A549 (cell line): ENCODE results near the gene RPL3. TPM values are rescaled to one million over a fixed set of nuclear protein-coding genes. Genes with fewer than 3 reads are reported as not detected.

Experiments used
- ATAC-seq, 2 experiments: fragments of 200-7000 bp in 1 of 2; fragments of >200 bp in 1 of 2; cut with Nextera tagmentation in 1 of 2; cut with Tn5 transposase in 1 of 2; 3 replicates each; pipeline versions ENCODE4 v1.8.0 to v1.9.1; 2018 to 2020; ENCODE audit warnings: mild to moderate bottlenecking in 1 of 2, moderate library complexity in 1 of 2
- CTCF ChIA-PET: fragments of 300-600 bp; sonication (Branson Sonifier 250); formaldehyde crosslinking; extraction: SDS; loops from one replicate; lab custom pipeline; 2021; ENCODE audit warnings: antibody characterized with exemption, inconsistent platforms; lab: Yijun Ruan, JAX
- POLR2A ChIA-PET: fragments of 350-600 bp; formaldehyde crosslinking; extraction: SDS; loops from one replicate; lab custom pipeline; 2021; ENCODE audit warnings: antibody characterized with exemption, inconsistent platforms; lab: Yijun Ruan, JAX
- DNase-seq, 2 experiments: peaks; one replicate each; pipeline versions ENCODE4 v3.0.0 to v3.0.0-alpha.2; 2011 to 2016; ENCODE audit warnings: low read depth in 1 of 2, low spot score in 1 of 2
- FAIRE-seq: peaks from 2 replicates; lab custom pipeline; 2011; peaks lifted over from hg19 to GRCh38; lab: Jason Lieb, UNC
- H3K27ac ChIP-seq, 2 experiments: fragments of >200 bp; sonication (Bioruptor Twin); formaldehyde crosslinking; 3 replicates each; pipeline ENCODE4 v1.5.1; 2016 to 2017
- H3K4me1 ChIP-seq: fragments of >200 bp; sonication (Bioruptor Twin); formaldehyde crosslinking; 3 replicates; pipeline ENCODE4 v1.6.1; 2016
- H3K4me2 ChIP-seq: fragments of >200 bp; sonication (Bioruptor Twin); formaldehyde crosslinking; 3 replicates; pipeline ENCODE4 v1.6.1; 2016
- H3K4me3 ChIP-seq: fragments of >200 bp; sonication (Bioruptor Twin); formaldehyde crosslinking; 3 replicates; pipeline ENCODE4 v1.5.1; 2016
- H3K9me3 ChIP-seq: fragments of >200 bp; sonication (Bioruptor Twin); formaldehyde crosslinking; 3 replicates; pipeline ENCODE4 v1.6.1; 2016
- ATOH8 ChIP-seq: fragments of 250-450 bp; sonication (Bioruptor Pico); IDR thresholded peaks from 2 replicates; pipeline ENCODE4 v1.5.0; 2020; ENCODE audit warnings: low read depth, mild to moderate bottlenecking, moderate library complexity
- BHLHE40 ChIP-seq: IDR thresholded peaks from 2 replicates; pipeline ENCODE4 v1.6.1; 2012; ENCODE audit warnings: low read depth, low read length, inconsistent platforms
- CBX2 ChIP-seq: fragments of 200-600 bp; sonication (generic); IDR thresholded peaks from 2 replicates; pipeline ENCODE4 v1.6.1; 2016; ENCODE audit warnings: low read depth, mild to moderate bottlenecking, borderline replicate concordance
- CEBPB ChIP-seq, 2 experiments: fragments of >200 bp in 1 of 2; sonication (Bioruptor Twin) in 1 of 2; formaldehyde crosslinking in 1 of 2; IDR thresholded peaks; 2 replicates each; pipeline ENCODE4 v1.6.1; 2012 to 2016
- E2F6 ChIP-seq: IDR thresholded peaks from 2 replicates; pipeline ENCODE4 v1.6.1; 2012; ENCODE audit warnings: low read depth, borderline replicate concordance
- EHF ChIP-seq: fragments of 250-450 bp; sonication (Bioruptor Pico); IDR thresholded peaks from 2 replicates; pipeline ENCODE4 v1.5.0; 2020; ENCODE audit warnings: mild to moderate bottlenecking
- EHMT2 ChIP-seq: fragments of 200-600 bp; sonication (generic); IDR thresholded peaks from 2 replicates; pipeline ENCODE4 v1.6.1; 2016; ENCODE audit warnings: antibody characterized with exemption, low read depth, mild to moderate bottlenecking, moderate library complexity
- ESRRA ChIP-seq: fragments of 150-350 bp; IDR thresholded peaks from 2 replicates; pipeline ENCODE4 v1.6.1; 2014; ENCODE audit warnings: mild to moderate bottlenecking, low read length, borderline replicate concordance
- FOSB ChIP-seq: fragments of 250-450 bp; sonication (Bioruptor Pico); IDR thresholded peaks from 2 replicates; pipeline ENCODE4 v1.5.0; 2020; ENCODE audit warnings: mild to moderate bottlenecking, moderate library complexity
- FOSL2 ChIP-seq, 2 experiments: fragments of 450-650 bp in 1 of 2; fragments of >200 bp in 1 of 2; sonication (Bioruptor Twin) in 1 of 2; formaldehyde crosslinking; IDR thresholded peaks; 2 replicates each; pipeline versions ENCODE4 v1.5.0 to v1.6.1; 2016 to 2020; ENCODE audit warnings: mild to moderate bottlenecking in 1 of 2, moderate library complexity in 1 of 2
- HDAC2 ChIP-seq: fragments of 200-600 bp; sonication (generic); IDR thresholded peaks from 2 replicates; pipeline ENCODE4 v1.6.1; 2016
- HEYL ChIP-seq: fragments of 250-450 bp; sonication (Bioruptor Pico); IDR thresholded peaks from 2 replicates; pipeline ENCODE4 v1.8.0; 2021; ENCODE audit warnings: mild to moderate bottlenecking, moderate library complexity
- HOXB5 ChIP-seq: fragments of 250-450 bp; sonication (Bioruptor Pico); IDR thresholded peaks from 2 replicates; pipeline ENCODE4 v1.5.0; 2020; ENCODE audit warnings: mild to moderate bottlenecking, moderate library complexity
- JUN ChIP-seq, 2 experiments: fragments of >200 bp; sonication (Bioruptor Twin); formaldehyde crosslinking; IDR thresholded peaks; 2 replicates in 1 of 2; 3 replicates in 1 of 2; pipeline ENCODE4 v1.6.1; 2016 to 2017
- JUNB ChIP-seq: fragments of >200 bp; sonication (Bioruptor Twin); formaldehyde crosslinking; IDR thresholded peaks from 2 replicates; pipeline ENCODE4 v1.6.1; 2016
- KDM1A ChIP-seq: fragments of 200-600 bp; sonication (generic); IDR thresholded peaks from 2 replicates; pipeline ENCODE4 v1.6.1; 2016; ENCODE audit warnings: low read depth, mild to moderate bottlenecking
- KDM5A ChIP-seq: fragments of 200-600 bp; sonication (generic); IDR thresholded peaks from 2 replicates; pipeline ENCODE4 v1.6.1; 2016; ENCODE audit warnings: antibody characterized with exemption, mild to moderate bottlenecking
- MAFK ChIP-seq: fragments of 450-650 bp; IDR thresholded peaks from 2 replicates; pipeline ENCODE4 v1.6.1; 2014; ENCODE audit not compliant: partially characterized antibody
- POLR2A ChIP-seq: IDR thresholded peaks from 2 replicates; pipeline ENCODE4 v1.6.1; 2012; ENCODE audit warnings: mild to moderate bottlenecking, low read length
- RCOR1 ChIP-seq: fragments of 150-350 bp; IDR thresholded peaks from 2 replicates; pipeline ENCODE4 v1.6.1; 2014; ENCODE audit warnings: antibody characterized with exemption, low read length, low read depth
- RNF2 ChIP-seq: fragments of 200-600 bp; sonication (generic); IDR thresholded peaks from 2 replicates; pipeline ENCODE4 v1.6.1; 2016; ENCODE audit warnings: low read depth, mild to moderate bottlenecking, antibody characterized with exemption, moderate library complexity, borderline replicate concordance
- SREBF2 ChIP-seq: fragments of 450-650 bp; IDR thresholded peaks from 2 replicates; pipeline ENCODE4 v1.6.1; 2014; ENCODE audit warnings: mild to moderate bottlenecking, moderate library complexity
- TFCP2L1 ChIP-seq: fragments of 250-450 bp; sonication (Bioruptor Pico); IDR thresholded peaks from 2 replicates; pipeline ENCODE4 v1.5.0; 2021; ENCODE audit warnings: mild to moderate bottlenecking
- TP53 ChIP-seq: fragments of 250-450 bp; sonication (Bioruptor Pico); IDR thresholded peaks from 2 replicates; pipeline ENCODE4 v1.5.0; 2021; ENCODE audit warnings: mild to moderate bottlenecking, moderate library complexity
- ZNF302 ChIP-seq: fragments of 250-450 bp; sonication (Bioruptor Pico); IDR thresholded peaks from 2 replicates; pipeline ENCODE4 v1.9.0; 2021; ENCODE audit warnings: inconsistent platforms, mild to moderate bottlenecking, moderate library complexity
- WGBS: methylation state at CpG from one replicate; pipeline ENCODE4 v1.1.6; 2017; ENCODE audit errors: missing lambda C conversion rate; 5-methylcytosine and 5-hydroxymethylcytosine counted together
- polyA plus RNA-seq, 4 experiments: library from polyadenylated mRNA; depleted of rRNA in 3 of 4; stranded (reverse); fragments of >200 nt; fragmentation: RNase III in 1 of 4; extraction: RNeasy Plus Mini Kit Qiagen cat#74134 plus additional on column Dnase treatment in 1 of 4; gene quantifications; 2 replicates in 3 of 4; 3 replicates in 1 of 4; pipeline ENCODE4 v1.2.3, GENCODE V29; 2011 to 2017
- TF ChIP-seq, protein P1 (sequence below): fragments of 200-600 bp; sonication (generic); IDR thresholded peaks from 2 replicates; pipeline ENCODE4 v1.6.1; 2016; ENCODE audit warnings: antibody characterized with exemption, mild to moderate bottlenecking, moderate library complexity

Gene RPL3
- polyA plus RNA-seq, 2 of the 4 experiments (the other 2 are of a cell fraction) = 1,921 to 1,965 TPM

DNA sequence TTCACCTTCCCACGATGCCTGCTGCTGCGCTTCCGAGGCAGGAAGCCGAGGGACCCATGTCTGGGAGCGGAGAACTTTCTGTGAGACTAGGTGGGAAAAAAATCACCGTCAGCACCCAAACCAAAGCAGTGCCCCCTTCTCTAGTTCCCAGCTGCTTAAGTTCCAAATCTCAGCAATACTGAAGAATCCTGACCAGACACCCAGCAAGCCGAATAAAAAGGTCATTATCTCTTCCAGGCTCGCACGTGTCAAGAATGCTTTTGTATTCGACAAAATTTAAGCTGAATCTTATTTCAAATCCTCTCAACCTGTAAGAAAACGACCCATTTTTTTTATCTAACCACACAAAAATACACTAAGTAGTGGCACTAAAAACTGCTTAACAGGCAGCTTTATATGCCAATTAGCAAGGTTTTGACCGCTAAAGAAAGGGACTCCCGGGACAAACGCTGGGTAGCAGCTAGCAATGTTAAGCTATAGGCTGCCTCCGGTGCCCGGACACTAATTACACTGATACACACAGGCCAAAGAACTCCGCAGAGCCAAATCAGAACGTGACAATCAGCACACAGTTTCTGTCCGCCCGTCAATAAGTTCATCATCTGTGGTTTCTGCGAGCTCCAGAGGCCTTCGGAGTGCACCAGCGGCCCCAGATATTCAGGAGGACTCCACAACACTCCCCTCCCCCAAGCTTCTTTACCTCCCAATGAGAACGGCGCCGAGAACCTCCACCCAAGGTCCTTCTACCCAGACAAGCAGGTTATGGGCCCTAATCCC, 728 bp downstream of the RPL3 start:
- H3K4me2 ChIP-seq = peak overlapping the region; percentile 97
- peak overlapping the region; percentile 90 to 97 for H3K27ac ChIP-seq
- 3% methylated on average over 19 of the region's 26 CpGs for WGBS
- TF ChIP-seq EHF (no peak), RNF2 (no peak), FOSB (CRISPR knock-in tag) (peak; percentile 28; the same call in 1 of the 2 replicates), RCOR1 (no peak), E2F6 (no peak), MAFK (peak; percentile 9), POLR2A (no peak), HOXB5 (no peak), SREBF2 (no peak), HDAC2 (no peak), FOSL2 (IDR thresholded peaks at IDR 0.05) (no peak), FOSL2 (CRISPR knock-in tag; IDR thresholded peaks at IDR 0.05) (no peak), KDM1A (no peak), ATOH8 (CRISPR knock-in tag) (no peak), KDM5A (no peak), ZNF302 (no peak), HEYL (CRISPR knock-in tag) (no peak), ESRRA (no peak), JUNB (no peak), EHMT2 (no peak), CBX2 (no peak), TFCP2L1 (0 out of 2 replicates have a peak, but pooled peaks have one; percentile 54), BHLHE40 (no peak), TP53 (no peak), CEBPB (IDR thresholded peaks at IDR 0.05) (no peak), JUN (IDR thresholded peaks at IDR 0.05) (peak in 1 of 2 experiments; percentile 9; a peak in 1 of 5 replicates)
- TF ChIP-seq, protein P1, sequence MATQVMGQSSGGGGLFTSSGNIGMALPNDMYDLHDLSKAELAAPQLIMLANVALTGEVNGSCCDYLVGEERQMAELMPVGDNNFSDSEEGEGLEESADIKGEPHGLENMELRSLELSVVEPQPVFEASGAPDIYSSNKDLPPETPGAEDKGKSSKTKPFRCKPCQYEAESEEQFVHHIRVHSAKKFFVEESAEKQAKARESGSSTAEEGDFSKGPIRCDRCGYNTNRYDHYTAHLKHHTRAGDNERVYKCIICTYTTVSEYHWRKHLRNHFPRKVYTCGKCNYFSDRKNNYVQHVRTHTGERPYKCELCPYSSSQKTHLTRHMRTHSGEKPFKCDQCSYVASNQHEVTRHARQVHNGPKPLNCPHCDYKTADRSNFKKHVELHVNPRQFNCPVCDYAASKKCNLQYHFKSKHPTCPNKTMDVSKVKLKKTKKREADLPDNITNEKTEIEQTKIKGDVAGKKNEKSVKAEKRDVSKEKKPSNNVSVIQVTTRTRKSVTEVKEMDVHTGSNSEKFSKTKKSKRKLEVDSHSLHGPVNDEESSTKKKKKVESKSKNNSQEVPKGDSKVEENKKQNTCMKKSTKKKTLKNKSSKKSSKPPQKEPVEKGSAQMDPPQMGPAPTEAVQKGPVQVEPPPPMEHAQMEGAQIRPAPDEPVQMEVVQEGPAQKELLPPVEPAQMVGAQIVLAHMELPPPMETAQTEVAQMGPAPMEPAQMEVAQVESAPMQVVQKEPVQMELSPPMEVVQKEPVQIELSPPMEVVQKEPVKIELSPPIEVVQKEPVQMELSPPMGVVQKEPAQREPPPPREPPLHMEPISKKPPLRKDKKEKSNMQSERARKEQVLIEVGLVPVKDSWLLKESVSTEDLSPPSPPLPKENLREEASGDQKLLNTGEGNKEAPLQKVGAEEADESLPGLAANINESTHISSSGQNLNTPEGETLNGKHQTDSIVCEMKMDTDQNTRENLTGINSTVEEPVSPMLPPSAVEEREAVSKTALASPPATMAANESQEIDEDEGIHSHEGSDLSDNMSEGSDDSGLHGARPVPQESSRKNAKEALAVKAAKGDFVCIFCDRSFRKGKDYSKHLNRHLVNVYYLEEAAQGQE = no peak
- peaks cover 26% of the 10 kb centered on the region for H3K4me1 ChIP-seq
- FAIRE-seq (no peak), DNase-seq (no peak), ATAC-seq (peak; percentile 9 to 14; a peak in 4 of 6 replicates)
- no peaks in the 10 kb centered on the region for H3K9me3 ChIP-seq
- POLR2A ChIA-PET = interaction anchor here (0.7 to 3.1 kb wide), 11 partner anchors 8 to 211 kb away, joined by 3 to 33 read pairs (median 6); partner anchors contain the start of genes CBX7, MIEF1, SYNGR1 and TAB1
- CTCF ChIA-PET = interaction anchor here (0.7 to 6.6 kb wide), 10 partner anchors 7 to 212 kb away, joined by 3 to 70 read pairs (median 6); no protein-coding TSS in a partner anchor
- H3K4me3 ChIP-seq = peak overlapping the region; percentile 99
